Measurements from ENCODE around the gene CFAP20DC.
"Not testable (repeated sequence)": the region's sequence is repeated elsewhere in the genome, so short reads cannot be mapped to it uniquely, and the experiment has no call there.

Gene CFAP20DC

DNA sequence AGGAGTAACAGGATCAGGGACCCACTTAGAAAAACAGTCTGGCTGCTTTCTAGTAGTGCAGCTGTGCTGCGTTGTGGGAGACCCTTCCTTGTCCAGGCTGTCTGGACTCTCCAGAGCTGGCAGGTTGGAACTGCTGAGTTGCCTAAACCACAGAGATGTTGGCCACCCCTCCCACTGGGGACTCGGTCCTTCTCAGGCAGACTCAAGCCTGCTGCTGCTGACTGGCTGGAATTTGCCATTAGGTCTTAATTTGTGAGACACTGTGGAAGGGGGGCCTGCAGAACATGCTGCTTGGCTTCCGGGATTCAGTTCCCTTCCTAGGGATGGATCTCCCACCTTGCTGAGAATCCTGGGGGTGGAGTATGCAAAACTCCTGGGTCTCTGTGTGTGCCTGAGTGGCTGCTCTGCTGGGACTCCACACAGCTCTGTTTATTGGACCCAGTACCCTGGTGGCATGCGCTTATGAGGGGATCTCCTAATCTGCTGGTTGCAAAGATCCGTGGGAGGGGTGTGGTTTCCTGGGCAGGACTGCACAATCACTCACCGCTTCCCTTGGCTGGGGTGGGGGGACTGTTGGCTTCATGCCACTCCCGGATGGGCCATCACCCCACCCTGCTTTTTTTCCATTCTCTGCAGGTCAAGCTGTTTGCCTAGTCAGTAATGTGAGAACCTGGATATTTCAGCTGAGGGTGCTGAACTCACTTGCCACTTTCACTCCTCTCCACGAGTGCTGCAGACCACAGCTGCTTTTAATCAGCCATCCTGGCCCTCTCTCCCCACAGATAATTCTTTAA lies 150.5 kb downstream of the CFAP20DC start:
- TF ChIP-seq POLR2A (IDR thresholded peaks at IDR 0.05; ENCODE audit: extremely low read depth, insufficient read length), result no peak
- TF ChIP-seq, protein P1, sequence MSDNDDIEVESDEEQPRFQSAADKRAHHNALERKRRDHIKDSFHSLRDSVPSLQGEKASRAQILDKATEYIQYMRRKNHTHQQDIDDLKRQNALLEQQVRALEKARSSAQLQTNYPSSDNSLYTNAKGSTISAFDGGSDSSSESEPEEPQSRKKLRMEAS (IDR thresholded peaks at IDR 0.05; ENCODE audit: low read depth, low read length), result no peak
- TF ChIP-seq MYC (IDR thresholded peaks at IDR 0.05; ENCODE audit: low read depth, low read length), result no peak
- TF ChIP-seq, protein P2, sequence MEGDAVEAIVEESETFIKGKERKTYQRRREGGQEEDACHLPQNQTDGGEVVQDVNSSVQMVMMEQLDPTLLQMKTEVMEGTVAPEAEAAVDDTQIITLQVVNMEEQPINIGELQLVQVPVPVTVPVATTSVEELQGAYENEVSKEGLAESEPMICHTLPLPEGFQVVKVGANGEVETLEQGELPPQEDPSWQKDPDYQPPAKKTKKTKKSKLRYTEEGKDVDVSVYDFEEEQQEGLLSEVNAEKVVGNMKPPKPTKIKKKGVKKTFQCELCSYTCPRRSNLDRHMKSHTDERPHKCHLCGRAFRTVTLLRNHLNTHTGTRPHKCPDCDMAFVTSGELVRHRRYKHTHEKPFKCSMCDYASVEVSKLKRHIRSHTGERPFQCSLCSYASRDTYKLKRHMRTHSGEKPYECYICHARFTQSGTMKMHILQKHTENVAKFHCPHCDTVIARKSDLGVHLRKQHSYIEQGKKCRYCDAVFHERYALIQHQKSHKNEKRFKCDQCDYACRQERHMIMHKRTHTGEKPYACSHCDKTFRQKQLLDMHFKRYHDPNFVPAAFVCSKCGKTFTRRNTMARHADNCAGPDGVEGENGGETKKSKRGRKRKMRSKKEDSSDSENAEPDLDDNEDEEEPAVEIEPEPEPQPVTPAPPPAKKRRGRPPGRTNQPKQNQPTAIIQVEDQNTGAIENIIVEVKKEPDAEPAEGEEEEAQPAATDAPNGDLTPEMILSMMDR (IDR thresholded peaks at IDR 0.05; ENCODE audit: low read depth, low read length), result no peak
- H3K4me3 ChIP-seq (ENCODE audit: low read depth, low read length), result no peak overlapping the region
- DNase-seq (ENCODE audit: low read depth), result peak; percentile 47

DNA sequence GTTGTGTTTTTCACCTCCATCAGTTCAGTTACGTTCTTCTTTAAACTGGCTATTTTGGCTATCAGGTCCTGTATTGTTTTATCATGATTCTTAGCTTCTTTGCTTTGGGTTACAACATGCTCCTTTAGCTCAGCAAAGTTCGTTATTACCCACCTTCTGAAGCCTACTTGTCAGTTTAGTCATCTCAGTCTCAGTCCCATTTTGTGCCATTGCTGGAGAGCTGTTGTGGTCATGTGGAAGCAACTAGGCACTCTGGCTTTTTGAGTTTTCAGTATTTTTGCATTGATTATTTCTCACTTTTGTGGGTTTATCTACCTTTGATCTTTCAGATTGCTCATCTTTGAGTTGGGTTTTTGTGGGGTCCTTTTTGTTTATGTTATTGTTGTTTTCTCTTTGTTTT lies 151.3 kb downstream of the CFAP20DC start:
- H3K4me3 ChIP-seq (ENCODE audit: low read depth, low read length), result no peak overlapping the region
- no peak for DNase-seq (ENCODE audit: low read depth)
- TF ChIP-seq, protein P1 (IDR thresholded peaks at IDR 0.05; ENCODE audit: low read depth, low read length), result no peak
- TF ChIP-seq, protein P2 (IDR thresholded peaks at IDR 0.05; ENCODE audit: low read depth, low read length), result no peak
- TF ChIP-seq POLR2A (IDR thresholded peaks at IDR 0.05; ENCODE audit: extremely low read depth, insufficient read length) (no peak), MYC (IDR thresholded peaks at IDR 0.05; ENCODE audit: low read depth, low read length) (no peak)

DNA sequence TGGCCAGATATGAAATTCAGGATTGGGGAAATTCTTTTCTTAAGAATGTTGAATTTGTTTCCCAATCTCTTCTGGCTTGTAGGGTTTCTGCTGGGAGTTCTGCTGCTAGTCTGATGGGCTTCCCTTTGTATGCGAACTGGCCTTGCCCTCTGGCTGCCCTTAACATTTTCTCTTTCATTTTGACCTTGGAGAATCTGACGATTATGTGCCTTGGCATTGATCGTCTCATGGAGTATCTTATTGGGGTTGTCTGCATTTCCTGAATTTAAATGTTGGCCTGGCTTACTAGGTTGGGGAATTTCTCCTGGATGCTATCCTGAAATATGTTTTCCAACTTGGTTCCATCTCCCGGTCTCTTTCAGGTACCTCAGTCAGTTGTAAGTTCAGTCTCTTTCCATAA lies 152.2 kb downstream of the CFAP20DC start:
- no peak overlapping the region for H3K4me3 ChIP-seq (ENCODE audit: low read depth, low read length)
- no peak for DNase-seq (ENCODE audit: low read depth)
- TF ChIP-seq, protein P1 (IDR thresholded peaks at IDR 0.05; ENCODE audit: low read depth, low read length), result no peak
- TF ChIP-seq, protein P2 (IDR thresholded peaks at IDR 0.05; ENCODE audit: low read depth, low read length), result no peak
- no peak for TF ChIP-seq POLR2A (IDR thresholded peaks at IDR 0.05; ENCODE audit: extremely low read depth, insufficient read length)
- no peak for TF ChIP-seq MYC (IDR thresholded peaks at IDR 0.05; ENCODE audit: low read depth, low read length)

DNA sequence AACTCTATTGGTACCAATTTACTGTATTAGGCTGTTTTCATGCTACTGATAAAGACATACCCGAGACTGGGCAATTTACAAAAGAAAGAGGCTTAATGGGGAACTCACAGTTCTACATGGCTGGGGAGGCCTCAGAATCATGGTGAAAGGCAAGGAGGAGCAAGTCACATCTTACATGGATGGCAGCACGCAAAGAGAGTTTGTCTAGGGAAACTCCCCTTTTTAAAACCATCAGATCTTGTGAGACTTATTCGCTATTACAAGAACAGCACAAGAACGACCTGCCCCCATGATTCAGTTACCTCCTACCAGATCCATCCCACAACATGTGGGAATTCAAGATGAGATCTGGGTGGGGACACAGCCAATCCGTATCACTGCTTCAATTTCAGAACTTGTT lies 154.1 kb downstream of the CFAP20DC start:
- not testable (repeated sequence) for DNase-seq (ENCODE audit: low read depth); H3K4me3 ChIP-seq (ENCODE audit: low read depth, low read length)

DNA sequence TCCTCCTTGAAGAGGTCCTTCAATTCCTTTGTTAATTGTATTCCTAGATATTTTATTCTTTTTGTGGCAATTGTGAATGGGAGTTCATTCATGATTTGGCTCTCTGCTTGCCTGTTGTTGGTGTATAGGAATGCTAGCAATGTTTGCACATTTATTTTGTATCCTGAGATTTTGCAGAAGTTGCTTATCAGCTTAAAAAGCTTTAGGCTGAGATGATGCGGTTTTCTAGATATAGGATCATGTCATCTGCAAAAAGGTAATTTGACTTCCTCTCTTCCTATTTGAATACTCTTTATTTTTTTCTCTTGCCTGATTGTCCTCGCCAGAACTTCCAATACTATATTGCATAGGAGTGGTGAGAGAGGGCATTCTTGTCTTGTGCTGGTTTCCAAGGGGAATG lies 157.3 kb downstream of the CFAP20DC start:
- H3K4me3 ChIP-seq (ENCODE audit: low read depth, low read length); DNase-seq (ENCODE audit: low read depth): not testable (repeated sequence)

DNA sequence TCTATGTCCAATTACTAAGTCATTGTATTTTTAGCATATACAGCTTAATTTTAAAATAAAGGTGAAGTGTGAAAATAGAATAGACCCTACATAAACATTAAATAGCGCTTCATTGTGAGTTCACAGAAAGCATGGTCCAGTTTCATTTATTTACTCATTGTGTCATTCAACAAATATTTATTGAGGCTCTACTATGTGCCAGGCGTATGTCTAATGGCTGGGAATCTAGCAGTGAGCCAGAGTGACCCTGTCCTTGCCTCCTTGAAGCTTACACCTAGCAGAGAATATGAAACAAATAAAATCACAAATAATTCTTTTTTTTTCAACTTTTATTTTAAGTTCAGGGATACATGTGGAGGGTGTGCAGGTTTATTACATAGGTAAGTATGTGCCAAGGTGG lies 161.7 kb downstream of the CFAP20DC start:
- no peak overlapping the region for H3K4me3 ChIP-seq (ENCODE audit: low read depth, low read length)
- DNase-seq (ENCODE audit: low read depth), result no peak
- TF ChIP-seq MYC (IDR thresholded peaks at IDR 0.05; ENCODE audit: low read depth, low read length), result no peak
- TF ChIP-seq, protein P1 (IDR thresholded peaks at IDR 0.05; ENCODE audit: low read depth, low read length), result no peak
- TF ChIP-seq POLR2A (IDR thresholded peaks at IDR 0.05; ENCODE audit: extremely low read depth, insufficient read length), result no peak
- TF ChIP-seq, protein P2 (IDR thresholded peaks at IDR 0.05; ENCODE audit: low read depth, low read length), result no peak

DNA sequence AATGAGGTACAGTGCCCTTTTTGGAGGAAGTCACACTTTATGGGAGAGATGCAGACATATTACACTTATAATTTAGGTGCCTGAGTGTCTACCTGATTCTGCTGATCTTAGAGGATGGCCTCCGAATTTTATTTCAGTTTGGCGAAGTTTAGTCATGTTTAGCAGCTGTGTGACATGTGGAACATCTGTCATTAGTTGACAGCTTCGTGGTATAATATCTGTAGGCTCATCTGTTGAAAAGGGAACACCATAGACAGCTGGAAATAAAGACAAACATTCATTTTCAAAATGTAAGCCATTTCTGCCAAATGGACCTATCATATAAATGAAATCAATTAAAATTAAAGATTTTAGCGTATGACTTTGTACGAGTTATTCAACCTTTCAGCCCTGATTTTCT lies 165.4 kb downstream of the CFAP20DC start:
- DNase-seq (ENCODE audit: low read depth), result no peak

More for the DNA sequence above, 165.4 kb downstream of the CFAP20DC start:
- no peak for TF ChIP-seq MYC (IDR thresholded peaks at IDR 0.05; ENCODE audit: low read depth, low read length)
- TF ChIP-seq, protein P1 (IDR thresholded peaks at IDR 0.05; ENCODE audit: low read depth, low read length), result no peak
- no peak for TF ChIP-seq POLR2A (IDR thresholded peaks at IDR 0.05; ENCODE audit: extremely low read depth, insufficient read length)
- TF ChIP-seq, protein P2 (IDR thresholded peaks at IDR 0.05; ENCODE audit: low read depth, low read length), result no peak
- H3K4me3 ChIP-seq (ENCODE audit: low read depth, low read length), result no peak overlapping the region
